ENCODE data around the gene IRF4. TPM values are rescaled to one million over a fixed set of nuclear protein-coding genes. Genes with fewer than 3 reads are reported as not detected.

The IRF4 gene
- total RNA-seq, 1 donor from 2014 or later, result 182 TPM

- intact Hi-C loops (cut with micrococcal nuclease), result no loop called here
These were observed 63.5 kb downstream of the IRF4 start for GRCh38 chr6:455006-455585.

DNA sequence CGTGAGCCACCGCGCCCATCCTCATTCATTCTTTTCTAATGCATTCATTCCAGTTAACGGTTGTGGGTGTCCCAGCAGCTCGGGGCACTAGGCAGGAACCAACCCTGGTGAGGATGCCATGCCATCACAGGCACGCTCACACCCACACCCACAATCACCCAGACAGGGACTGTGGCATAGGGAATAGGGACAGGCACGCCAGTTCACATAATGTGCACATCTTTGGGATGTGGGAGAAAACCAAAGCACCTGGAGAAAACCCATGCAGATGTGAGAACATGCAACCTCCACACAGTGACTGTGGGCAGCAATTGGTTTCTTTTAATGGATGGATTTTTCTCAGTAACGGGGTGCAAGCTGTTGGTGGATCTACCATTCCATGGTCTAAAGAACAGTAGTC is 64.3 kb downstream of the IRF4 start:
- intact Hi-C loops (cut with micrococcal nuclease), result no loop called here

DNA sequence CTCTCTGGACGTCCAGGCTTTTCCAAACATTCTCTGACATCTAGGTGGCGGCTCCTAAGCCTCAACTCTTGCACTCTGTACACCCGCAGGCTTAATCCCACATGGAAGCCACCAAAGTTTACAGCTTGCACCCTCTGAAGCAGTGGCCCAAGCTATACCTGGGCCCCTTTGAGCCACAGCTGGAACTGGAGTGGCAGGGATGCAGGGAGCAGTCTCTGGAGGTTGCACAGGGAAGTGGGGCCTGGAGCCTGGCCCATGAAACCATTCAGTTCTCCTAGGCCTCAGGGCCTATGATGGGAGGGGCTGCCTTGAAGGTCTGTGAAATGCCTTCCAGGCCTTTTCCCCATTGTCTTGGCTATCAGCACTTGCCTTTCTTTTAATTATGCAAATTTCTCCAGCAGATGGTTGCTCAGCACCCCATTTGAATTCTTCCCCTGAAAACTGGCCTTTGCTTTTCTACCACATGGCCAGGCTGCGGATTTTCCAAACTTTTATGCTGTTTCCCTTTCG is 64.9 kb downstream of the IRF4 start:
- intact Hi-C loops (cut with micrococcal nuclease), result no loop called here

DNA sequence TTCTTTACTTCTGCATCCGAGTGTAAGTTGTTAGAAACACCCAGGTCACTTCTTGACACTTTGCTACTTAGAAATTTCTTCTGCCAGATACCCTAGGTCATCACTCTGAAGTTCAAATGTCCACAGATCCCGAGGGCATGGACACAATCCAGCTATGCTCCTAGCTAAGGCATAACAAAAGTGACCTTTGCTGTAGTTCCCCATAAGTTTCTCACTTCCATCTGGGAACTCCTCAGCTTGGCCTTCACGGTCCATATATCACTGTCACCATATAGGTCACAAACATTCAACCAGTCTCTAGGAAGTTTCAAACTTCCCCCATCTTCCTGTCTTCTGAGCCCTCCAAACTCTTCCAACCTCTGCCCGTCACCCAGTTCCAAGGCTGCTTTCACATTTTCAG is 65.3 kb downstream of the IRF4 start:
- intact Hi-C loops (cut with micrococcal nuclease), result no loop called here

Other genes with a start within 250 kb of the IRF4 start
- 26.1 and 26.8 TPM in 2 replicates for gene DUSP22, start 99.3 kb upstream of the IRF4 start, total RNA-seq